ENCODE data around the gene C20orf144.
A peak's percentile ranks its signal among the peaks of the same experiment; 100 is the strongest.

Gene C20orf144

GRCh38 chr20:33662172-33662571, at the start of gene C20orf144:
C20orf144 (plus strand) TSS chr20:33662327; CDS start chr20:33662346, 19 bp downstream.
- no peak for DNase-seq (ENCODE audit: low read depth)
- peak within 1 kb of the TSS; percentile 79 for H3K4me3 ChIP-seq (ENCODE audit: low read depth, low read length)
- no peak for TF ChIP-seq CTCF (conservative IDR thresholded peaks at IDR 0.05; ENCODE audit: low read depth, low read length)

- TF ChIP-seq CTCF (conservative IDR thresholded peaks at IDR 0.05; ENCODE audit: low read depth, low read length), result no peak
- no peak overlapping the region for H3K4me3 ChIP-seq (ENCODE audit: low read depth, low read length)
- DNase-seq (ENCODE audit: low read depth), result peak; percentile 5
Observed at GRCh38 chr20:33621717-33622400, 40.3 kb upstream of the C20orf144 start.

GRCh38 chr20:33622705-33623365, 39.3 kb upstream of the C20orf144 start:
- no peak for TF ChIP-seq CTCF (conservative IDR thresholded peaks at IDR 0.05; ENCODE audit: low read depth, low read length)
- no peak overlapping the region for H3K4me3 ChIP-seq (ENCODE audit: low read depth, low read length)
- DNase-seq (ENCODE audit: low read depth), result no peak

- no peak for DNase-seq (ENCODE audit: low read depth)
- H3K4me3 ChIP-seq (ENCODE audit: low read depth, low read length), result no peak overlapping the region
- no peak for TF ChIP-seq CTCF (conservative IDR thresholded peaks at IDR 0.05; ENCODE audit: low read depth, low read length)
Observed at GRCh38 chr20:33624399-33624798, 37.7 kb upstream of the C20orf144 start.

- H3K4me3 ChIP-seq (ENCODE audit: low read depth, low read length), result no peak overlapping the region
- TF ChIP-seq CTCF (conservative IDR thresholded peaks at IDR 0.05; ENCODE audit: low read depth, low read length), result no peak
- DNase-seq (ENCODE audit: low read depth), result no peak
Observed at GRCh38 chr20:33626190-33626589, 35.9 kb upstream of the C20orf144 start.

GRCh38 chr20:33627577-33628216, 34.4 kb upstream of the C20orf144 start:
- no peak overlapping the region for H3K4me3 ChIP-seq (ENCODE audit: low read depth, low read length)
- DNase-seq (ENCODE audit: low read depth), result no peak
- no peak for TF ChIP-seq CTCF (conservative IDR thresholded peaks at IDR 0.05; ENCODE audit: low read depth, low read length)
